B cell (primary cell): Measurements from ENCODE around the gene ATG4D. TPM values are rescaled to one million over a fixed set of nuclear protein-coding genes. Genes with fewer than 3 reads are reported as not detected.

ENCODE experiments used
- ATAC-seq: fragments of 200-7000 bp; cut with Tn5 transposase; one replicate; pipeline ENCODE4 v1.10.0; 2021; ENCODE audit warnings: low read depth, mild to moderate bottlenecking, moderate number of reproducible peaks, moderate library complexity
- CTCF ChIA-PET: fragments of 350-600 bp; sonication (Branson Sonifier 250); formaldehyde crosslinking; loops from one replicate; lab custom pipeline; 2021; ENCODE audit warnings: antibody characterized with exemption, inconsistent platforms; lab: Charles Lee
- POLR2A ChIA-PET: fragments of 350-600 bp; sonication (Branson Sonifier 250); formaldehyde crosslinking; loops from one replicate; lab custom pipeline; 2021; ENCODE audit warnings: antibody characterized with exemption; lab: Charles Lee
- DNase-seq: peaks from one replicate; pipeline ENCODE4 v3.0.0; 2013
- H2AFZ ChIP-seq: 2 replicates; pipeline ENCODE4 v1.6.1; 2012; ENCODE audit warnings: mild to moderate bottlenecking, low read depth, low read length; ENCODE audit not compliant: insufficient read depth, poor library complexity, severe bottlenecking
- H3K27ac ChIP-seq, 2 donors: 1 replicate in 1 of 2; 2 replicates in 1 of 2; pipeline ENCODE4 v1.5.1; 2012 to 2013; ENCODE audit warnings: low read length in 2 of 2, mild to moderate bottlenecking in 2 of 2, moderate library complexity in 1 of 2
- H3K27me3 ChIP-seq, 4 experiments: fragments of 200-600 bp in 1 of 4; sonication (generic) in 1 of 4; replicated peaks in 1 of 4; 1 replicate in 2 of 4; 2 replicates in 2 of 4; pipeline versions ENCODE4 v1.6.1 to v1.7.0; 2013 to 2016; ENCODE audit warnings: low read length in 3 of 4, mild to moderate bottlenecking in 2 of 4, mixed read lengths in 1 of 4, moderate library complexity in 1 of 4; ENCODE audit not compliant: insufficient read depth in 4 of 4, control insufficient read depth in 3 of 4; ENCODE audit errors: control extremely low read depth in 1 of 4
- H3K36me3 ChIP-seq, 2 experiments: replicated peaks in 1 of 2; 1 replicate in 1 of 2; 2 replicates in 1 of 2; pipeline versions ENCODE4 v1.6.1 to v1.7.1; 2013; ENCODE audit warnings: low read length in 1 of 2; ENCODE audit not compliant: insufficient read depth in 2 of 2, control insufficient read depth in 1 of 2; ENCODE audit errors: control extremely low read depth in 1 of 2, extremely low read depth in 1 of 2
- H3K4me1 ChIP-seq, 2 donors: fragments of 200-600 bp in 1 of 2; sonication (generic) in 1 of 2; 1 replicate in 1 of 2; 2 replicates in 1 of 2; pipeline versions ENCODE4 v1.5.1 to v1.6.1; 2013 to 2017; ENCODE audit warnings: low read length in 2 of 2; ENCODE audit not compliant: control insufficient read depth in 2 of 2, insufficient read depth in 2 of 2
- H3K4me2 ChIP-seq: replicated peaks from 2 replicates; pipeline ENCODE3; 2012; ENCODE audit warnings: mild to moderate bottlenecking, low read depth, low read length; ENCODE audit not compliant: poor library complexity, severe bottlenecking
- H3K4me3 ChIP-seq, 5 experiments: fragments of 200-600 bp in 1 of 5; sonication (generic) in 1 of 5; 1 replicate in 3 of 5; 2 replicates in 2 of 5; pipeline versions ENCODE4 v1.5.1 to v1.7.0; 2011 to 2016; ENCODE audit warnings: low read length in 4 of 5, mild to moderate bottlenecking in 4 of 5, low read depth in 2 of 5, control low read depth in 1 of 5, moderate library complexity in 1 of 5; ENCODE audit not compliant: insufficient read depth in 1 of 5; ENCODE audit errors: control extremely low read depth in 1 of 5, extremely low read depth in 1 of 5
- H3K79me2 ChIP-seq: fragments of 200-600 bp; sonication (generic); one replicate; pipeline ENCODE4 v1.6.0; 2016; ENCODE audit warnings: low read length; ENCODE audit not compliant: control insufficient read depth, insufficient read depth
- H3K9ac ChIP-seq: fragments of 200-600 bp; sonication (generic); 2 replicates; pipeline ENCODE4 v1.6.1; 2017; ENCODE audit warnings: mild to moderate bottlenecking, low read length, moderate library complexity
- H3K9me3 ChIP-seq, 3 donors: one replicate each; pipeline versions ENCODE4 v1.6.1 to v1.7.1; 2013; ENCODE audit warnings: low read length in 2 of 3; ENCODE audit not compliant: control insufficient read depth in 2 of 3, insufficient read depth in 1 of 3; ENCODE audit errors: control extremely low read depth in 1 of 3
- H4K20me1 ChIP-seq: 2 replicates; pipeline ENCODE4 v1.6.0; 2012; ENCODE audit warnings: mild to moderate bottlenecking, low read length; ENCODE audit not compliant: insufficient read depth, control insufficient read depth, poor library complexity, severe bottlenecking
- H3K27ac Mint-ChIP-seq: one replicate; pipeline ENCODE4 v1.8.0; 2021; ENCODE audit warnings: mixed read lengths
- H3K27me3 Mint-ChIP-seq: one replicate; pipeline ENCODE4 v1.8.0; 2021; ENCODE audit warnings: mixed read lengths
- H3K4me1 Mint-ChIP-seq: one replicate; pipeline ENCODE4 v1.8.0; 2021; ENCODE audit warnings: mixed read lengths
- H3K4me3 Mint-ChIP-seq: one replicate; pipeline ENCODE4 v1.8.0; 2021; ENCODE audit warnings: mixed read lengths
- H3K9me3 Mint-ChIP-seq: one replicate; pipeline ENCODE4 v1.8.0; 2022; ENCODE audit warnings: mixed read lengths; ENCODE audit not compliant: insufficient read depth
- EZH2 ChIP-seq: IDR thresholded peaks from 2 replicates; pipeline ENCODE4 v1.6.1; 2012; ENCODE audit warnings: borderline replicate concordance, low read depth, mild to moderate bottlenecking, moderate library complexity, low read length; ENCODE audit not compliant: insufficient read depth, poor library complexity, severe bottlenecking
- WGBS: methylation state at CpG from one replicate; pipeline ENCODE4 v1.1.5; 2013; ENCODE audit warnings: missing lambda C conversion rate; ENCODE audit not compliant: insufficient coverage; 5-methylcytosine and 5-hydroxymethylcytosine counted together
- intact Hi-C: fragments of 100-400 bp; cut with micrococcal nuclease; formaldehyde crosslinking; loops from one replicate; pipeline ENCODE4 v1.10.0; 2022
- polyA plus RNA-seq: library from polyadenylated mRNA; depleted of rRNA; stranded (reverse); fragments of >200 nt; gene quantifications from 2 replicates; pipeline ENCODE4 v1.2.3, GENCODE V29; 2012
- total RNA-seq, 2 donors: library from RNA; stranded (reverse); fragments of 120-200 nt in 1 of 2; gene quantifications; 1 replicate in 1 of 2; 2 replicates in 1 of 2; pipeline versions ENCODE4 v1.2.3 to v1.2.4, GENCODE V29; 2013 to 2022
- TF ChIP-seq, protein P1 (sequence below): fragments of 200-600 bp; IDR thresholded peaks from one replicate; pipeline ENCODE4 v1.8.0; 2022; ENCODE audit warnings: antibody characterized with exemption, mild to moderate bottlenecking

Gene ATG4D
- total and polyA plus RNA-seq, 2 donors (not counting 1 experiment from before 2014, with no cell fraction given), result 58.8 to 75.5 TPM

DNA sequence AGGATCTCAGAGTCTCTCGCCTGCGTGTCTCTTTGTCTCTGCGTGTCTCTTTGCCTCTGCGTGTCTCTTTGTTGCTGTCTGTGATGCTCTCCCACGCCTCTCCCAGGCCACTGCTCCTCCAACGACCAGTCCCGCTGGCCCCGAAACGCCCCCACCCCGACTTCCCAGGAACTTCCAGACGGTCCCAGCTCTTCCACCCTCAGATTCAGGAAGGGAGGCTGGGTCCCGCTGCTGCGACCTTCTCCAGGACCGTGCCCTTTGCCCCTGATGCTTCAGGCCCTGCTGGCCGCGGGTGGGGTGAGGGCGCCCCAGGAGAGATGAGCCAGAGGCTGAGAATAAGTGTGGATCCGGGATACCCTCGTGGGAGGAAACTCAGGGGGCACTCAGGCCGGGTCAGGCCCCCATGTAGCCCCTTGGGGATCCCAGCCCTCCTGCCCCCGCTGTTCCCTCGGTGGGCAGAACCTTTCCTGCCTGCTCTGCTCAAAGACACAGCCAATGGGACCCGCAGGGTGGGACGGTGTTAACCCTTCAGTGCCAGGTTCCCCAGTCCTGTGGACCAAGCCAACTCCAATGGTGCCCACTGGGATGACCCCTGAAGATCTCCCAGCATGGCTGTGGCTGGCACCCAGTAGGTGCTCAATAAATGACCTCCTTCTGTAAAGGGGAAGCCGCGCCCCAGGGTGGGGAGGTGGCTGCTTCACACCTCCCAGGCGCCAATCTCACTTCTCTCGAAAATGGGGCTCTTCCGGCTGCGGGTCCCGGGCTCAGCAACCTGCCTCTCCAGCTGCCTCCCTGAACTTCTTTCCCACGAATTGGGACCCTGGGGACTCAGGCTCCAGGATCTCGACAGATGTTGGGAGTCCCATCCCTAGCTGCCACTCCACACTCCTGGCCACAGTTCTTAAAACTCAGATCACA is 25.0 kb upstream of the ATG4D start:
- peak; percentile 17 for ATAC-seq
- Histone ChIP-seq H3K4me1 (peaks cover 34 to 38% of the 10 kb centered on the region in 2 donors), H3K27ac (no peak overlapping the region), H3K9ac (peak overlapping the region; percentile 14), H3K79me2 (no peaks in the 10 kb centered on the region), H3K36me3 (no peaks in the 10 kb centered on the region), H3K9me3 (peaks cover 0 to 13% (median 0%) of the 10 kb centered on the region in 3 donors), H3K27me3 (peaks cover 2 to 74% (median 35%) of the 10 kb centered on the region in 4 experiments), H3K4me3 (no peak overlapping the region), H4K20me1 (no peaks in the 10 kb centered on the region), H2AFZ (peak overlapping the region; percentile 30), H3K4me2 (peak overlapping the region; percentile 55)
- ChIA-PET CTCF (interaction anchor here (1.7 kb wide), 1 partner anchor 23 kb away, joined by 4 read pairs; no protein-coding TSS in a partner anchor), POLR2A (interaction anchor here (0.7 kb wide), 1 partner anchor 318 kb away, joined by 13 read pairs; the partner anchor contains the start of gene TMED1)
- peaks cover 43% of the 10 kb centered on the region for H3K27me3 Mint-ChIP-seq
- H3K4me1 Mint-ChIP-seq, result peaks cover 31% of the 10 kb centered on the region
- H3K9me3 Mint-ChIP-seq, result no peaks in the 10 kb centered on the region
- WGBS, result 9% methylated on average over 33 of the region's 33 CpGs
- peak overlapping the region; percentile 40 for H3K4me3 Mint-ChIP-seq
- TF ChIP-seq, protein P1, sequence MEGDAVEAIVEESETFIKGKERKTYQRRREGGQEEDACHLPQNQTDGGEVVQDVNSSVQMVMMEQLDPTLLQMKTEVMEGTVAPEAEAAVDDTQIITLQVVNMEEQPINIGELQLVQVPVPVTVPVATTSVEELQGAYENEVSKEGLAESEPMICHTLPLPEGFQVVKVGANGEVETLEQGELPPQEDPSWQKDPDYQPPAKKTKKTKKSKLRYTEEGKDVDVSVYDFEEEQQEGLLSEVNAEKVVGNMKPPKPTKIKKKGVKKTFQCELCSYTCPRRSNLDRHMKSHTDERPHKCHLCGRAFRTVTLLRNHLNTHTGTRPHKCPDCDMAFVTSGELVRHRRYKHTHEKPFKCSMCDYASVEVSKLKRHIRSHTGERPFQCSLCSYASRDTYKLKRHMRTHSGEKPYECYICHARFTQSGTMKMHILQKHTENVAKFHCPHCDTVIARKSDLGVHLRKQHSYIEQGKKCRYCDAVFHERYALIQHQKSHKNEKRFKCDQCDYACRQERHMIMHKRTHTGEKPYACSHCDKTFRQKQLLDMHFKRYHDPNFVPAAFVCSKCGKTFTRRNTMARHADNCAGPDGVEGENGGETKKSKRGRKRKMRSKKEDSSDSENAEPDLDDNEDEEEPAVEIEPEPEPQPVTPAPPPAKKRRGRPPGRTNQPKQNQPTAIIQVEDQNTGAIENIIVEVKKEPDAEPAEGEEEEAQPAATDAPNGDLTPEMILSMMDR, result no peak
- TF ChIP-seq EZH2, result no peak
- H3K27ac Mint-ChIP-seq, result no peak overlapping the region
- intact Hi-C loops, result no loop called here
- peak; percentile 41 for DNase-seq

DNA sequence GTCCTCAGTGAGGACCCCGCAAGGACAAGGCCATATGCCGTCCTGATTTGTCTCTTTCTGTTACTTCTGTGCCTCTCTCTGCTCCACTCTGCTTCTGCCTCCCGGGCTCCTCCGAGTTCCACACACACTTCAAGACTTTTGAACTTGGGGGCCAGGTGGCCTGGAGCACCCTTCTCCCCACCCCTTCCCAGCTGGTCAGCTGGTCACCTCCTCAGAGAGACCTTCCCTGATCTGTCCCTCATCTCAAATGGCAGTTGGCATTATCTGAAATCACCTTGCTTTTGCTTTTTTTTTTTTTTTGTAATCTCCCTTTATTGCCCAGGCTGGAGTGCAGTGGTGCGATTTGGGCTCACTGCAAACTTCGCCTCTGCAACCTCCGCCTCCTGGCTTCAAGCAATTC is 24.3 kb upstream of the ATG4D start:
- Mint-ChIP-seq H3K4me1 (peaks cover 30% of the 10 kb centered on the region), H3K4me3 (peak overlapping the region; percentile 35), H3K9me3 (no peaks in the 10 kb centered on the region), H3K27ac (no peak overlapping the region), H3K27me3 (peaks cover 40% of the 10 kb centered on the region)
- Histone ChIP-seq H3K4me2 (peak overlapping the region; percentile 55), H3K9me3 (peaks cover 0 to 13% (median 0%) of the 10 kb centered on the region in 3 donors), H3K9ac (no peak overlapping the region), H3K27ac (no peak overlapping the region), H3K27me3 (peaks cover 2 to 68% (median 35%) of the 10 kb centered on the region in 4 experiments), H3K4me3 (no peak overlapping the region), H3K4me1 (peaks cover 31 to 33% of the 10 kb centered on the region in 2 donors), H2AFZ (no peak overlapping the region), H4K20me1 (no peaks in the 10 kb centered on the region), H3K79me2 (no peaks in the 10 kb centered on the region), H3K36me3 (no peaks in the 10 kb centered on the region)
- ATAC-seq (no peak), DNase-seq (no peak)
- intact Hi-C loops, result no loop called here
- 80% methylated on average over 7 of the region's 7 CpGs for whole genome bisulfite sequencing
- TF ChIP-seq EZH2, result no peak
- TF ChIP-seq, protein P1, result no peak
- CTCF ChIA-PET, result interaction anchor here (1.7 kb wide), 1 partner anchor 22 kb away, joined by 4 read pairs; no protein-coding TSS in a partner anchor
- POLR2A ChIA-PET, result no interaction called here
